Transverse colon (tissue), 4 donors: Measurements from ENCODE around the gene NCBP3.
A peak's percentile ranks its signal among the peaks of the same experiment; 100 is the strongest.

Source experiments
- CTCF ChIP-seq, 5 experiments: fragments of 200-600 bp in 3 of 5; fragments of 450-650 bp in 2 of 5; sonication (generic) in 3 of 5; IDR thresholded peaks; 1 replicate in 2 of 5; 2 replicates in 3 of 5; pipeline ENCODE4 v1.5.1; 2016 to 2017; ENCODE audit warnings: antibody characterized with exemption in 5 of 5, inconsistent platforms in 3 of 5, mild to moderate bottlenecking in 2 of 5, moderate library complexity in 1 of 5
- POLR2A ChIP-seq: fragments of 450-650 bp; IDR thresholded peaks from one replicate; pipeline ENCODE4 v1.6.1; 2016; ENCODE audit warnings: antibody characterized with exemption, mild to moderate bottlenecking, moderate library complexity
- POLR2AphosphoS5 ChIP-seq, 3 donors: sonication (generic); formaldehyde crosslinking; IDR thresholded peaks; one replicate each; pipeline ENCODE4 v1.6.1; 2016; ENCODE audit warnings: antibody characterized with exemption in 3 of 3

- TF ChIP-seq CTCF (IDR thresholded peaks at IDR 0.05) = no peak
- TF ChIP-seq POLR2A = no peak
- TF ChIP-seq POLR2AphosphoS5 (IDR thresholded peaks at IDR 0.05) = peak in 2 of 3 donors; percentile 41
Observed at GRCh38 chr17:3828151-3828851, 17.7 kb downstream of the NCBP3 start.
